ENCODE measurements around the gene HACD2.

DNA sequence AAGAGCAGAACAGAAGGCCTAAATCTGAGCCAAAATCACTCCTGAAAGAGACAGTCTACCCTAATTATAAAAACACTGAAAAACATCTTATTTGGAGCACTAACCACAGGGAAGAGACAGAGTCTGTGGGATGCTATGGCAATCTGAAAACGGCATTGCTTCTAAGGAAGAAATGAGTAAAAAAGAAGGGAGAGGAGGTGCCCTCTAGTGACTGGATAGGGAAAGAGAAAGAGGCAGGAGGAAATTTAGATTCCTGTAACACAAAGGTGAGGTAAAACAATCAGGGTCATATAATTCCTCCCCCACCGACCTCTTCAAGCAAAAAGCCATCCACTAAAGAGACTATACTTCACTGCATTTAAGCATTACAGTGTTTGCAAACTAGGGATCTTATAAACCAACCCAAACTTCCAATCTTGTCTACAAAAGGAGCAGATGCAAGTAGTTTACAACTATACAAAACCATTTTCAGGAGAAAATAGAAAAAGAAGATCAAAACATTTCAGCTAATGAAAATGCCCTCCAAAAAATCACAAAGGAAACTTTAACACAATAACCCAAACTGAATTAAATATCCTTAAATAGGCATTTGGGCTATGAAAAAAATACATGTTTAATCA, 32.6 kb downstream of the HACD2 start:
- TF ChIP-seq POLR2A (IDR thresholded peaks at IDR 0.05), result no peak
- TF ChIP-seq, protein P1, sequence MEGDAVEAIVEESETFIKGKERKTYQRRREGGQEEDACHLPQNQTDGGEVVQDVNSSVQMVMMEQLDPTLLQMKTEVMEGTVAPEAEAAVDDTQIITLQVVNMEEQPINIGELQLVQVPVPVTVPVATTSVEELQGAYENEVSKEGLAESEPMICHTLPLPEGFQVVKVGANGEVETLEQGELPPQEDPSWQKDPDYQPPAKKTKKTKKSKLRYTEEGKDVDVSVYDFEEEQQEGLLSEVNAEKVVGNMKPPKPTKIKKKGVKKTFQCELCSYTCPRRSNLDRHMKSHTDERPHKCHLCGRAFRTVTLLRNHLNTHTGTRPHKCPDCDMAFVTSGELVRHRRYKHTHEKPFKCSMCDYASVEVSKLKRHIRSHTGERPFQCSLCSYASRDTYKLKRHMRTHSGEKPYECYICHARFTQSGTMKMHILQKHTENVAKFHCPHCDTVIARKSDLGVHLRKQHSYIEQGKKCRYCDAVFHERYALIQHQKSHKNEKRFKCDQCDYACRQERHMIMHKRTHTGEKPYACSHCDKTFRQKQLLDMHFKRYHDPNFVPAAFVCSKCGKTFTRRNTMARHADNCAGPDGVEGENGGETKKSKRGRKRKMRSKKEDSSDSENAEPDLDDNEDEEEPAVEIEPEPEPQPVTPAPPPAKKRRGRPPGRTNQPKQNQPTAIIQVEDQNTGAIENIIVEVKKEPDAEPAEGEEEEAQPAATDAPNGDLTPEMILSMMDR (IDR thresholded peaks at IDR 0.05), result peak in 4 of 6 experiments; percentile 28 to 48 (median 40)

Data from adrenal gland (tissue), 5 donors.